Naive thymus-derived CD8-positive, alpha-beta T cell (primary cell): ENCODE results near the gene TRIP10. TPM values are rescaled to one million over a fixed set of nuclear protein-coding genes. Genes with fewer than 3 reads are reported as not detected.
A peak's percentile ranks its signal among the peaks of the same experiment; 100 is the strongest.
"Not testable (repeated sequence)": the region's sequence is repeated elsewhere in the genome, so short reads cannot be mapped to it uniquely, and the experiment has no call there.

Experiments
- ATAC-seq, 2 donors: fragments of 150-1000 bp; cut with Tn5 transposase in 1 of 2; sonication (Bioruptor Pico), chemical (Tn5 transposase) in 1 of 2; 1 replicate in 1 of 2; 2 replicates in 1 of 2; pipeline ENCODE4 v1.10.0; 2021; ENCODE audit warnings: mild to moderate bottlenecking in 2 of 2, moderate library complexity in 2 of 2
- POLR2A ChIA-PET: fragments of 350-600 bp; sonication (Branson Sonifier 250); formaldehyde crosslinking; loops from one replicate; lab custom pipeline; 2021; ENCODE audit warnings: antibody characterized with exemption; lab: Charles Lee
- DNase-seq, 10 donors: peaks; one replicate each; pipeline versions ENCODE4 v3.0.0 to v3.0.0-alpha.2; 2020 to 2022
- H3K27ac Mint-ChIP-seq, 10 donors: one replicate each; pipeline ENCODE4 v1.8.0; 2020 to 2022; ENCODE audit warnings: mild to moderate bottlenecking in 10 of 10, mixed read lengths in 10 of 10, moderate library complexity in 4 of 10, inconsistent platforms in 1 of 10
- H3K27me3 Mint-ChIP-seq, 5 donors: one replicate each; pipeline ENCODE4 v1.8.0; 2021 to 2022; ENCODE audit warnings: mixed read lengths in 5 of 5
- H3K36me3 Mint-ChIP-seq, 3 donors: one replicate each; pipeline ENCODE4 v1.8.0; 2020 to 2022; ENCODE audit warnings: mixed read lengths in 3 of 3, mild to moderate bottlenecking in 2 of 3, inconsistent platforms in 1 of 3
- H3K4me1 Mint-ChIP-seq, 4 donors: one replicate each; pipeline ENCODE4 v1.8.0; 2021 to 2022; ENCODE audit warnings: mixed read lengths in 4 of 4
- H3K4me3 Mint-ChIP-seq, 10 donors: one replicate each; pipeline ENCODE4 v1.8.0; 2020 to 2022; ENCODE audit warnings: mild to moderate bottlenecking in 10 of 10, mixed read lengths in 10 of 10, moderate library complexity in 6 of 10, inconsistent platforms in 1 of 10
- H3K9me3 Mint-ChIP-seq, 9 donors: one replicate each; pipeline ENCODE4 v1.8.0; 2020 to 2022; ENCODE audit warnings: mixed read lengths in 9 of 9, mild to moderate bottlenecking in 3 of 9, inconsistent platforms in 1 of 9, moderate library complexity in 1 of 9
- polyA plus RNA-seq, 3 donors: library from polyadenylated mRNA; unstranded; fragments of 300-500 nt; fragmentation: Illumina TruSeq; gene quantifications; one replicate each; pipeline ENCODE4 v1.2.3, GENCODE V29; 2021
- total RNA-seq, 8 experiments: library from RNA in 2 of 8; stranded (reverse) in 2 of 8; gene quantifications; one replicate each; pipeline ENCODE4 v1.2.3 and lab custom pipeline; 2021 to 2026

TRIP10 gene
- total and polyA plus RNA-seq, 5 experiments from 2014 or later = 0.64 to 5.3 (median 1.0) TPM

DNA sequence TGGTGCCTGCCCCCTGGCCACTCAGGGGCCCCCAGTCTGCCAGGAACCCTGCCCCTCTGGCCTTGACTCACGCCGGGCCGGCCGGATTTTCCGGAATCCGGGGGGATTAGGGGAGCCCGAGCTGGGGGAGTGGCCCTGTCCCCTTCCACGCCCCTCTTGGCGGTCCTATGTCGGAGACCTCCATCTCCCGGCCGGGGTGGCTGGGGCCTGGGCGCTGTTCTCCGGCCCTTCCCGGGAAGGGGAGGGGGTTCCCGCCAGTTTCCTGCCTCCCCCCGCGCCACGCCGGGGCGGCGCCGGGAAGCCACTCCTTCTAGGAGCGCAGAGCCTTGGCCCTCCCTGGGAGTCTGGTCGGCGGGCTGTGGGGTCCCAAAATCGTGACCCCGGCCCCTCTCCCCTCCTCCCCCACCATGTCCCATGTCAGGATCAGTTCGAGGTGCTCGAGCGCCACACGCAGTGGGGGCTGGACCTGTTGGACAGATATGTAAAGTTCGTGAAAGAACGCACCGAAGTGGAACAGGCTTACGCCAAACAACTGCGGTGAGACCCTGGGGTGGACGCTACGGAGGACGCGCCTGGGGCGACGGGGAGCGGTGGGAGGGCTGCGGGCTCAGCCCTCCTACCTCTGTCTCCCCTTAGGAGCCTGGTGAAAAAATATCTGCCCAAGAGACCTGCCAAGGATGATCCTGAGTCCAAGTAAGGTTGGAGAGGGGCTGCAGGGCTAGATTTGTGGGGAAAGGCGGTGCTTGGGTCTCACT lies 1.3 kb downstream of the TRIP10 start:
- no peaks in the 10 kb centered on the region for H3K9me3 Mint-ChIP-seq
- ATAC-seq = no peak
- peak overlapping the region in 6 of 10 donors; percentile 8 to 86 (median 66) for H3K27ac Mint-ChIP-seq
- POLR2A ChIA-PET = interaction anchor here (0.8 to 5.7 kb wide), 6 partner anchors 10 to 123 kb away, joined by 3 to 81 read pairs (median 4); partner anchors contain the start of genes SH2D3A and VAV1
- peaks cover 0 to 6% (median 2%) of the 10 kb centered on the region in 3 donors for H3K36me3 Mint-ChIP-seq
- peaks cover 19 to 48% (median 42%) of the 10 kb centered on the region in 4 donors for H3K4me1 Mint-ChIP-seq
- DNase-seq = peak in 1 of 10 donors; percentile 23
- no peaks in the 10 kb centered on the region for H3K27me3 Mint-ChIP-seq
- H3K4me3 Mint-ChIP-seq = peak overlapping the region; percentile 64 to 95 (median 79)

DNA sequence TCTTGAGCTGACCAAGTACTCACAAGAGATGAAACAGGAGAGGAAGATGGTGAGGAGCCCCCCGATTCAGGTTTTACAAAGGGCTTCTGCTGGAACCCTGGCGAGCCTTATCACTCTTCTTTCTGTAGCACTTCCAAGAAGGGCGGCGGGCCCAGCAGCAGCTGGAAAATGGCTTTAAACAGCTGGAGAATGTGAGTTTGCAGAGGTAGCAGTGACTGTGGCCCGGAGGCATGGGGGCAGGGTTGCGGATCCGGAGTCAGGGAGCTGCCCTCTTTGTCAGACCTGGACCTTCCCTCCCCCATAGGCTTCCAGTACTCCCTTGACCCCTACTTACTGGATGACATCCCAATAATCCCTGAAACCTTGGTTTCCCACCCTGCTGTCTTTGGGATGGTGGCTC lies 3.6 kb downstream of the TRIP10 start:
- POLR2A ChIA-PET = no interaction called here
- peaks cover 0 to 22% (median 12%) of the 10 kb centered on the region in 3 donors for H3K36me3 Mint-ChIP-seq
- H3K27ac Mint-ChIP-seq = peak overlapping the region in 2 of 10 donors; percentile 11 to 75
- no peaks in the 10 kb centered on the region for H3K27me3 Mint-ChIP-seq
- H3K4me3 Mint-ChIP-seq = peak overlapping the region in 1 of 10 donors; percentile 2
- peaks cover 11 to 29% (median 26%) of the 10 kb centered on the region in 4 donors for H3K4me1 Mint-ChIP-seq
- no peak for ATAC-seq
- DNase-seq = no peak
- H3K9me3 Mint-ChIP-seq = no peaks in the 10 kb centered on the region

DNA sequence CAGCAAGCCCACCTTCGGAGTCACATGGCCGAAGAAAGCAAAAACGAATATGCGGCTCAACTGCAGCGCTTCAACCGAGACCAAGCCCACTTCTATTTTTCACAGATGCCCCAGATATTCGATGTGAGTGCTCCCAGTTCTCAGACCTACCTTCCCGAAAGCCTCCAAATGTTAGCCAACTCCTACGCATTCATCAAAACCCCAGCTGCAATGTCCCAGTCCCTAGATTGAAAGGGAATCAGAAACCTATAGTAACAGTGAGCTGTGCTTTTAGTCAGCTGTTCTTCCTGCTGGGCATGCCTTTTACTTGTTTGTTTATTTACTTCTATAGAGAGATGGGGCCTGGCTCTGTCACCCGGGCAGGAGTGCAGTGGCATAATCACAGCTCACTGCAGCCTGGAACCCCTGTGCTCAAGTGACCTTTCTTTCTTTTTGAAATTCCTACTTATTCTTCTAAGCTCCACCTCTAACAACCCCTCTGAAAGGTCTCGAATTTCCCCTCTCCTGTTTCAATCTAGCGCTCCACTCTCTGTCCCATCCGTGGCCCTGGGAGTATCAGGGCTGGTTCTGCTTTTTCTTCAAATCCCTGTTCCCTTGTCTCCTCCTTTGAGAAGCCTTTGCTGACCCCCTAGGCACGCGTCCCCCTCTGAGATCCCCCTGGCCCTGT lies 4.4 kb downstream of the TRIP10 start:
- H3K27ac Mint-ChIP-seq = peak overlapping the region in 5 of 10 donors; percentile 5 to 71 (median 64)

DNA sequence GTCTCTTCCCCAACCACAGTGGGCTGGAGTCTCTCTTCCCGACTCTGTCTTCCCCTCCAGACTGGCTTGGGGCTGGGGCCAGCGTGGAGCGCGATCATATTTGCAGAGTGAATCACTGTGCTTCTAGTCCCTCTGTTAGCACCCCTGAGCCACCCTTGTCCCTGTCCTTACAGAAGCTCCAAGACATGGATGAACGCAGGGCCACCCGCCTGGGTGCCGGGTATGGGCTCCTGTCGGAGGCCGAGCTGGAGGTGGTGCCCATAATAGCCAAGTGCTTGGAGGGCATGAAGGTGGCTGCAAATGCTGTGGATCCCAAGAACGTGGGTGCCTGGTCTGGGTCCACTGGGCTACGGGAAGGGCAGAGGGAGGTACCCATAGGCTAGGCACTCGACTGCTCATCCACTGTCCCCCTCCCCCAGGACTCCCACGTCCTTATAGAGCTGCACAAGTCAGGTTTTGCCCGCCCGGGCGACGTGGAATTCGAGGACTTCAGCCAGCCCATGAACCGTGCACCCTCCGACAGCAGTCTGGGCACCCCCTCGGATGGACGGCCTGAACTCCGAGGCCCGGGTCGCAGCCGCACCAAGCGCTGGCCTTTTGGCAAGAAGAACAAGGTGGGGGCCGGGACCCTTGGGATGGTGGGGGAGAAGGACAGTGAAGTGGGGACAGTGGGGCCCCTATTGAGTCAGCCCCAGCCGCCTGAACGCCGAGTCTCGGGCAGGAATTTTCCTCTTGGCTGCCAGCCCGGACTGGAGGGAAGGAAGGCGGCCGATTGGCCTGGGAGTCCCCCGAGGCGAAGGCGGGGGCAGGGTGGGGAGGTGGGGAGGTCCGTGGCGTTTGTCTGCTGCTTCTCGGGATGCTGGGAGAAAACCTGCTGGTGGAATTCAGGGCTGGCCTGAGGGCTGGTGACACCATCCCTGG lies 5.2 kb downstream of the TRIP10 start:
- H3K4me3 Mint-ChIP-seq = no peak overlapping the region
- H3K36me3 Mint-ChIP-seq = peaks cover 0 to 38% (median 15%) of the 10 kb centered on the region in 3 donors
- ATAC-seq (no peak), DNase-seq (no peak)
- H3K27me3 Mint-ChIP-seq = no peaks in the 10 kb centered on the region
- H3K27ac Mint-ChIP-seq = peak overlapping the region in 4 of 10 donors; percentile 4 to 70 (median 31)
- H3K9me3 Mint-ChIP-seq = no peaks in the 10 kb centered on the region
- peaks cover 0 to 15% (median 13%) of the 10 kb centered on the region in 4 donors for H3K4me1 Mint-ChIP-seq
- POLR2A ChIA-PET = interaction anchor here (0.5 to 0.6 kb wide), 3 partner anchors 16 to 119 kb away, joined by 3 to 6 read pairs (median 4); no protein-coding TSS in a partner anchor

More for the DNA sequence above, 4.4 kb downstream of the TRIP10 start:
- Mint-ChIP-seq H3K9me3 (no peaks in the 10 kb centered on the region), H3K27me3 (no peaks in the 10 kb centered on the region), H3K36me3 (peaks cover 0 to 30% (median 15%) of the 10 kb centered on the region in 3 donors), H3K4me1 (peaks cover 3 to 22% (median 18%) of the 10 kb centered on the region in 4 donors), H3K4me3 (no peak overlapping the region)
- ATAC-seq = no peak
- POLR2A ChIA-PET = interaction anchor here (0.5 to 0.6 kb wide), 2 partner anchors 16 to 70 kb away, joined by 3 to 6 read pairs; no protein-coding TSS in a partner anchor
- no peak for DNase-seq

DNA sequence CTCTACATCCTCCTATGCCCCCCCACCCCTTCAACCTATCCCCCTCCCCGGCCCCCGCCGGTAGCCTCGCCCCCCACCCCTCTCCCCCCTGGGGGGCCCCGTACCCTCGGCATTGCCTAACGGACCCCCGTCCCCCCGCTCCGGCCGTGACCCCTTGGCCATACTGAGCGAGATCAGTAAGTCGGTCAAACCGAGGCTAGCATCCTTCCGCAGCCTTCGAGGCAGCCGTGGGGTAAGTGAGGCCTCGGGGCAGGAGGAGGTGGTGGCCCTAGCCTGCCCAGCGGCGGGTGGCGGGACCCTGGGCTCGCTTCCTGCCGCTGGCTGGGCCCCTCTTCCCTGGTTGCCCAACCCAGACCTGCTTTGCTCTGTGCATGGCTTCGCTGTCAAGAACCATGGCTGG lies 6.5 kb downstream of the TRIP10 start:
- no peak for DNase-seq
- Mint-ChIP-seq H3K4me1 (peaks cover 0 to 8% (median 5%) of the 10 kb centered on the region in 4 donors), H3K36me3 (peaks cover 0 to 46% (median 15%) of the 10 kb centered on the region in 3 donors), H3K9me3 (no peaks in the 10 kb centered on the region), H3K4me3 (no peak overlapping the region), H3K27me3 (no peaks in the 10 kb centered on the region), H3K27ac (no peak overlapping the region)
- POLR2A ChIA-PET = no interaction called here
- ATAC-seq = no peak

DNA sequence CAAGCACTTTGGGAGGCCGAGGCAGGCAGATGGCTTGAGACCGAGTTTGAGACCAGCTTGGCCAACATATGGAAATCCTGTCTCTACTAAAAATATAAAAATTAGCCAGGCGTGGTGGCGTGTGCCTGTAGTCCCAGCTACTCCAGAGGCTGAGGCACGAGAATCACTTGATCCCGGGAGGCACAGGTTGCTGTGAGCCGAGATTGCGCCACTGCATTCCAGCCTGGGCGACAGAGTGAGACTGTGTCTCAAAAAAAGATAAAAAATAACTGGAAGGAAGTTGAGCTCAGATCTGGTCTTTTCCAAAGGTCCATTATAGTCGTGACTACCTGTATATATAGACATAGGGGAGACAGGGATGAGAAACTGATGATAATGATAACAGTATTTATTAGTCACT lies 9.1 kb downstream of the TRIP10 start:
- not testable (repeated sequence) for H3K9me3 Mint-ChIP-seq, H3K27ac Mint-ChIP-seq, H3K27me3 Mint-ChIP-seq, ATAC-seq, H3K4me3 Mint-ChIP-seq, DNase-seq
- H3K36me3 Mint-ChIP-seq = peaks cover 0 to 68% (median 17%) of the 10 kb centered on the region in 3 donors
- POLR2A ChIA-PET = interaction anchor here (2.5 kb wide), 1 partner anchor 11 kb away, joined by 6 read pairs; the partner anchor contains the start of gene GPR108
- peaks cover 6 to 10% (median 8%) of the 10 kb centered on the region in 4 donors for H3K4me1 Mint-ChIP-seq

DNA sequence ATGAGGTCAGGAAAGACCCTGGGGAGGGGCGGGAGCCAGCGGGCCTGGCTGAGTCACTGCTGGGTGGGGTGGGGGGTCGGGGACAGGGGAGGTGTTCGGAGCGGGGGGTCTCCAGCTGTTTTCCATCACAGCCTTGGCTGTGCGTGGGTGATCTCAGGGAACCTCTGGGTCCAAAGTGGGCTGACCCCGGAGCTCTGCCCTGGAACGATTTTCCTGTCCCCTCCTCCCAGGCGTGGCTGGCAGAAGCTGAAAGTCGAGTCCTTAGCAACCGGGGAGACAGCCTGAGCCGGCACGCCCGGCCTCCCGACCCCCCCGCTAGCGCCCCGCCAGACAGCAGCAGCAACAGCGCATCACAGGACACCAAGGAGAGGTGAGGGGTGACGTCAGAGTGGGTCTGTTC lies 10.6 kb downstream of the TRIP10 start:
- H3K9me3 Mint-ChIP-seq = no peaks in the 10 kb centered on the region
- H3K4me1 Mint-ChIP-seq = peaks cover 10 to 15% (median 12%) of the 10 kb centered on the region in 4 donors
- H3K27me3 Mint-ChIP-seq = no peaks in the 10 kb centered on the region
- POLR2A ChIA-PET = interaction anchor here (1.4 kb wide), 1 partner anchor 9 kb away, joined by 4 read pairs; no protein-coding TSS in a partner anchor
- DNase-seq (no peak), ATAC-seq (no peak)
- peak overlapping the region in 2 of 10 donors; percentile 33 to 64 for H3K27ac Mint-ChIP-seq
- peaks cover 0 to 80% (median 20%) of the 10 kb centered on the region in 3 donors for H3K36me3 Mint-ChIP-seq
- H3K4me3 Mint-ChIP-seq = no peak overlapping the region

DNA sequence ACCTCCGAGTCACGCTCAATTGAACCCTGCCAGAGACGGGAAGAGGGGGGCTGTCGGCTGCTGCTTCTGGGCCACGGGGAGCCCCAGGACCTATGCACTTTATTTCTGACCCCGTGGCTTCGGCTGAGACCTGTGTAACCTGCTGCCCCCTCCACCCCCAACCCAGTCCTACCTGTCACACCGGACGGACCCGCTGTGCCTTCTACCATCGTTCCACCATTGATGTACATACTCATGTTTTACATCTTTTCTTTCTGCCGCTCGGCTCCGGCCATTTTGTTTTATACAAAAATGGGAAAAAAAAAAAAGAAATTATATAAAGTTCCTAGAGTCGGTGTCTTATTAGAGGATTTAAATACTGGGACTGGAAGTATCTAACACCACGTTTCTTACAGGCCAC lies 11.7 kb downstream of the TRIP10 start:
- H3K27ac Mint-ChIP-seq = no peak overlapping the region
- no peak overlapping the region for H3K4me3 Mint-ChIP-seq
- H3K9me3 Mint-ChIP-seq = no peaks in the 10 kb centered on the region
- POLR2A ChIA-PET = interaction anchor here (1.2 kb wide), 1 partner anchor 14 kb away, joined by 3 read pairs; the partner anchor contains the start of gene GPR108
- H3K4me1 Mint-ChIP-seq = peaks cover 10 to 15% (median 12%) of the 10 kb centered on the region in 4 donors
- no peak for ATAC-seq
- no peaks in the 10 kb centered on the region for H3K27me3 Mint-ChIP-seq
- DNase-seq = no peak
- peaks cover 0 to 78% (median 18%) of the 10 kb centered on the region in 3 donors for H3K36me3 Mint-ChIP-seq

DNA sequence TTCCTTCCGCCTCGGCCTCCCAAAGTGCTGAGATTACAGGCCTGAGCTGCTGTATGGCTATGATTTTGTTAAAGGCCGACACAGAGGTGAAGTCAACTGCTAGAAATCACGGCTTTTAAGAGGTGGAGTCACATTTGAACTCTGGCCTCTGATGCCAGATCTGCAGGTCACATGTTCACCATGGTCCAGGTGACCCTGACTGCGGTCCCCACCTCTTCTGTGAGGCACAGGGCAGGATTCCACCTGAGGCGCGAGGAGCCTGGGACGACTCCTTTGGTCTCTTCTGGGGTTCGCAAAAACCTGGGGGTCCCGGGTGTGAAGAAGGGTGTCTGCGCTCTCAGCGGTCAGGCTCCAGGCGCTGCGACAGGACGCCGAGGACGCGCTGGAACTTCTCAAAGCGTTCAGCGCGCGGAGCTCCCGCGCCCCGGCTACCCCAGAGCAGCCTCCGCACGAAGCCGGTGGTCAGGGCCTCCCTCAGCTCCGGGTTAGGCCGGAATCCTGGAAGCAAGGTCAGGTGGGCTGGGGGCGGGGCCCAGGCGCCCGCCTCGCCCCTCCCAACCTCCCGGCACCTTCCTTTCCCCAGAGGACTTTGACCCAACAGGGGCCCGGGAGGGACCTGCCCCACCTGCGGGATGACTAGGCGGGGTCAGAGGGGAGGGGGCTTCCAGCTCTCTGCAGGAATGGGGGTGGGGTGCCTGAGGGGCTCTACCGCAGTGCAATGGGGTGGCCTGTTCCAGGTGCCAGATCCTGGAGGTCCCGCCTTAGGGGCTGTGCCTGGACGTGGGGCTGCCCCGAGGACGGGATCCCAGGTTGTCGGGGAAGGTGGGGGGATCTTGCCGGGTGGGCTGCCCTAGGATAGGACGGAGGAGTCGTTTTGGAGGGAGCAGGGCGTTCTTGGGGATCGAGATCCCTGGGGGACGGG lies 13.0 kb downstream of the TRIP10 start:
- H3K27ac Mint-ChIP-seq = peak overlapping the region in 7 of 10 donors; percentile 16 to 91 (median 90)
- H3K27me3 Mint-ChIP-seq = no peaks in the 10 kb centered on the region
- no peaks in the 10 kb centered on the region for H3K9me3 Mint-ChIP-seq
- POLR2A ChIA-PET = interaction anchor here (0.6 to 2.0 kb wide), 5 partner anchors 13 to 20 kb away, joined by 3 to 7 read pairs (median 5); partner anchors contain the start of genes GPR108, SH2D3A and VAV1
- no peak for DNase-seq
- peaks cover 10 to 20% (median 13%) of the 10 kb centered on the region in 4 donors for H3K4me1 Mint-ChIP-seq
- H3K4me3 Mint-ChIP-seq = peak overlapping the region in 3 of 10 donors; percentile 71 to 88 (median 77)
- no peak for ATAC-seq
- H3K36me3 Mint-ChIP-seq = peaks cover 0 to 77% (median 11%) of the 10 kb centered on the region in 3 donors

DNA sequence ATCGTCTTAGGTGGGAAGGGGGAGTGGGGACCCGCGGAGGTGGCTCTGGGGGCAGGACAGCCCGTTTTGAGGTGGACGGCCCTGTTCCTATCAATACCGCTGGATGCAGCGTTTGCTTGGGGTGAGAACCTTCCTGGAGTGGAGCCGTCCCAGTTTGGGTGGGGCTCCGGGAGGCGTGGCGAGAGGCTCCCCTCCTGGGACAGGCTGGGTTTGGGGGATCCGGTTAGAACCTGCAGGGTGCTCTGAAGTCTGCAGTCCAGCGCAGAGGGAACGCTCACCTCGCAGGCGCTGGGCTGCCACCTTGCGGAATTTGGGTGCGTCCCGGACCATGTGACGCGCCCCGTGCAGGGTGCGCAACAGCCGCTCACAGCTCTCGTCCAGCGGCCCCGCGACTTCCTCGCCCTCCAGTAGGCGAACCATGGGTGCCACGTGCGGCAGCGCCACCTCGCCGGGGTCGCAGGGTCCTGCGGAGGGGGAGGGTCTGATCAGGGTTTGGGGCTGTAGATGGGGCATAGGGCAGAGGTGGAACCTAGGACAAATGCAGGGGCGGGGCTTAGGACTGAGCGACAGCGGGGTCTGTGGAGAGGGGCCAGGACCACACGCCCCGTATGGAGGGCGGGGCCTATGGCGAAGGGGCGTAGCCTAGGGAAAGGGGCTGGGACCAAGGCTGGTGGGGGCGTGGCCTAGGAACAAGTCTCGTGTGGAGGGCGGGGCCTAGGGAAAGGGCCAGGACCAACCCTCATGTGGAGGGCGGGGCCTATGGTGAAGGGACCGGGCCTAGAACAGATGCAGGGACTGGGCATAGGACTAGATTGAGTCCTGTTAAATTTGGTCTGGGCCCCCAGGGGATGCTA lies 13.9 kb downstream of the TRIP10 start:
- peak; percentile 67 to 86 (median 78) for DNase-seq
- Mint-ChIP-seq H3K27ac (peak overlapping the region; percentile 16 to 91 (median 87)), H3K27me3 (no peaks in the 10 kb centered on the region), H3K36me3 (peaks cover 0 to 77% (median 5%) of the 10 kb centered on the region in 3 donors), H3K4me1 (peaks cover 10 to 22% (median 14%) of the 10 kb centered on the region in 4 donors), H3K4me3 (peak overlapping the region; percentile 66 to 88 (median 76)), H3K9me3 (no peaks in the 10 kb centered on the region)
- peak; percentile 88 to 90 for ATAC-seq
- POLR2A ChIA-PET = interaction anchor here (1.2 to 2.0 kb wide), 3 partner anchors 14 to 19 kb away, joined by 4 to 7 read pairs (median 5); partner anchors contain the start of genes SH2D3A and VAV1
